ENCODE data around the gene HDAC2. TPM values are rescaled to one million over a fixed set of nuclear protein-coding genes. Genes with fewer than 3 reads are reported as not detected.
"Not testable (repeated sequence)": the region's sequence is repeated elsewhere in the genome, so short reads cannot be mapped to it uniquely, and the experiment has no call there.

The HDAC2 gene
- total RNA-seq, 3 donors from 2014 or later = 49.3 to 76.2 (median 61.9) TPM

- intact Hi-C loops (cut with DNase I, micrococcal nuclease) = no loop called here
- ATAC-seq (peak; percentile 68), DNase-seq (peak in 1 of 3 donors; percentile 52)
- peak; percentile 69 for TF ChIP-seq CTCF (IDR thresholded peaks at IDR 0.05)
- H3K4me1 ChIP-seq (ENCODE audit: low read depth) = no peaks in the 10 kb centered on the region
- H3K4me3 ChIP-seq = no peak overlapping the region
- no peaks in the 10 kb centered on the region for H3K9me3 ChIP-seq
- H3K36me3 ChIP-seq (ENCODE audit: low read depth) = peaks cover 3% of the 10 kb centered on the region
These were observed 34.6 kb downstream of the HDAC2 start for GRCh38 chr6:113936093-113936934.

GRCh38 chr6:113934101-113934500 lies 36.8 kb downstream of the HDAC2 start:
- no peak for TF ChIP-seq CTCF (IDR thresholded peaks at IDR 0.05)
- Histone ChIP-seq H3K36me3 (ENCODE audit: low read depth) (no peaks in the 10 kb centered on the region), H3K4me1 (ENCODE audit: low read depth) (no peaks in the 10 kb centered on the region), H3K9me3 (peaks cover 5% of the 10 kb centered on the region), H3K4me3 (no peak overlapping the region)
- DNase-seq = no peak
- no peak for ATAC-seq
- intact Hi-C loops (cut with DNase I, micrococcal nuclease) = no loop called here

GRCh38 chr6:113931907-113932306 lies 39.0 kb downstream of the HDAC2 start:
- H3K9me3 ChIP-seq; H3K4me1 ChIP-seq (ENCODE audit: low read depth); H3K36me3 ChIP-seq (ENCODE audit: low read depth); ATAC-seq; H3K4me3 ChIP-seq; intact Hi-C loops (cut with DNase I, micrococcal nuclease): not testable (repeated sequence)
- peak in 1 of 3 donors; percentile 45 for DNase-seq

- TF ChIP-seq CTCF (IDR thresholded peaks at IDR 0.05) = no peak
- intact Hi-C loops (cut with DNase I, micrococcal nuclease) = no loop called here
- no peaks in the 10 kb centered on the region for H3K36me3 ChIP-seq (ENCODE audit: low read depth)
- ATAC-seq (no peak), DNase-seq (no peak)
- H3K9me3 ChIP-seq = peaks cover 5% of the 10 kb centered on the region
- no peaks in the 10 kb centered on the region for H3K4me1 ChIP-seq (ENCODE audit: low read depth)
- no peak overlapping the region for H3K4me3 ChIP-seq
These were observed 40.8 kb downstream of the HDAC2 start for GRCh38 chr6:113930183-113930582.

- ATAC-seq (no peak), DNase-seq (no peak)
- H3K4me3 ChIP-seq = no peak overlapping the region
- H3K4me1 ChIP-seq (ENCODE audit: low read depth) = no peaks in the 10 kb centered on the region
- peaks cover 5% of the 10 kb centered on the region for H3K9me3 ChIP-seq
- H3K36me3 ChIP-seq (ENCODE audit: low read depth) = no peaks in the 10 kb centered on the region
- intact Hi-C loops (cut with DNase I, micrococcal nuclease) = no loop called here
- TF ChIP-seq CTCF (IDR thresholded peaks at IDR 0.05) = no peak
These were observed 43.9 kb downstream of the HDAC2 start for GRCh38 chr6:113927001-113927400.

GRCh38 chr6:113925378-113925777 lies 45.6 kb downstream of the HDAC2 start:
- no peaks in the 10 kb centered on the region for H3K4me1 ChIP-seq (ENCODE audit: low read depth)
- DNase-seq (no peak), ATAC-seq (no peak)
- H3K9me3 ChIP-seq = peaks cover 5% of the 10 kb centered on the region
- H3K4me3 ChIP-seq = no peak overlapping the region
- intact Hi-C loops (cut with DNase I, micrococcal nuclease) = no loop called here
- no peak for TF ChIP-seq CTCF (IDR thresholded peaks at IDR 0.05)
- H3K36me3 ChIP-seq (ENCODE audit: low read depth) = no peaks in the 10 kb centered on the region

Measured in mucosa of descending colon (tissue), 3 donors.